ENCODE measurements around the gene PSAP. TPM values are rescaled to one million over a fixed set of nuclear protein-coding genes. Genes with fewer than 3 reads are reported as not detected.

Gene PSAP
- total RNA-seq, 1 experiment from 2014 or later: 1,316 TPM

DNA sequence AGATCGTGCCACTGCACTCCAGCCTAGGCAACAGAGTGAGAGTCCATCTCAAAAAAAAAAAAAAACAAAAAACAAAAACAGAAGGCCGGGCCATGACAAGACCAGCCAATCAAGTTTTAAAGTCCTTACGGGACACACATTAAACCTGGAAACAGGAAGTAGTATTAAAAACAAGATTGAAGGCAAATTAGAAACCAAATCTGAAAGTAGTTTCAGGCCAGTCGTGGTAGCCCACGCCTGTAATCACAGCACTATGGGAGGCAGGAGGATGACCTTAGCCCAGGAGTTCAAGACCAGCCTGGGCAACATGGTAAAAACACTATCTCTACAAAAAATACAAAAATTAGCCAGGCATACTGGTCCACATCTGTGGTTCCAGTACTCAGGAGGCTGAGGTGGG lies 18.1 kb downstream of the PSAP start:
- Histone ChIP-seq H3K4me3 (ENCODE audit: low read depth, low read length) (no peak overlapping the region), H3K27me3 (replicated peaks; ENCODE audit: control insufficient read depth, insufficient read depth, low read length) (no peaks in the 10 kb centered on the region), H3K9me3 (no peaks in the 10 kb centered on the region), H3K4me1 (peaks cover 27% of the 10 kb centered on the region), H3K36me3 (ENCODE audit: control insufficient read depth, insufficient read depth, low read length) (peaks cover 20% of the 10 kb centered on the region)
- no TSS peak for BruUV-seq (replicated peaks)
- Mint-ChIP-seq H3K36me3 (ENCODE audit: insufficient read depth, unreplicated experiment) (peaks cover 91% of the 10 kb centered on the region), H3K4me3 (ENCODE audit: unreplicated experiment) (no peak overlapping the region), H3K9me3 (ENCODE audit: unreplicated experiment) (no peaks in the 10 kb centered on the region), H3K4me1 (ENCODE audit: low read depth, unreplicated experiment) (peaks cover 25% of the 10 kb centered on the region), H3K27me3 (ENCODE audit: insufficient read depth, unreplicated experiment) (no peaks in the 10 kb centered on the region), H3K27ac (ENCODE audit: unreplicated experiment) (no peak overlapping the region)
- CTCF ChIA-PET: interaction anchor here (1.5 kb wide), 1 partner anchor 63 kb away, joined by 3 read pairs; no protein-coding TSS in a partner anchor
- TF ChIP-seq, protein P1, sequence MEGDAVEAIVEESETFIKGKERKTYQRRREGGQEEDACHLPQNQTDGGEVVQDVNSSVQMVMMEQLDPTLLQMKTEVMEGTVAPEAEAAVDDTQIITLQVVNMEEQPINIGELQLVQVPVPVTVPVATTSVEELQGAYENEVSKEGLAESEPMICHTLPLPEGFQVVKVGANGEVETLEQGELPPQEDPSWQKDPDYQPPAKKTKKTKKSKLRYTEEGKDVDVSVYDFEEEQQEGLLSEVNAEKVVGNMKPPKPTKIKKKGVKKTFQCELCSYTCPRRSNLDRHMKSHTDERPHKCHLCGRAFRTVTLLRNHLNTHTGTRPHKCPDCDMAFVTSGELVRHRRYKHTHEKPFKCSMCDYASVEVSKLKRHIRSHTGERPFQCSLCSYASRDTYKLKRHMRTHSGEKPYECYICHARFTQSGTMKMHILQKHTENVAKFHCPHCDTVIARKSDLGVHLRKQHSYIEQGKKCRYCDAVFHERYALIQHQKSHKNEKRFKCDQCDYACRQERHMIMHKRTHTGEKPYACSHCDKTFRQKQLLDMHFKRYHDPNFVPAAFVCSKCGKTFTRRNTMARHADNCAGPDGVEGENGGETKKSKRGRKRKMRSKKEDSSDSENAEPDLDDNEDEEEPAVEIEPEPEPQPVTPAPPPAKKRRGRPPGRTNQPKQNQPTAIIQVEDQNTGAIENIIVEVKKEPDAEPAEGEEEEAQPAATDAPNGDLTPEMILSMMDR (IDR thresholded peaks at IDR 0.05; ENCODE audit: insufficient read depth in 1 of 2, low read depth in 1 of 2, low read length in 1 of 2, severe bottlenecking in 1 of 2, unreplicated experiment in 1 of 2): no peak
- intact Hi-C loops (cut with micrococcal nuclease; ENCODE audit: unreplicated experiment): no loop called here
- POLR2A ChIA-PET: no interaction called here
- DNase-seq: no peak

DNA sequence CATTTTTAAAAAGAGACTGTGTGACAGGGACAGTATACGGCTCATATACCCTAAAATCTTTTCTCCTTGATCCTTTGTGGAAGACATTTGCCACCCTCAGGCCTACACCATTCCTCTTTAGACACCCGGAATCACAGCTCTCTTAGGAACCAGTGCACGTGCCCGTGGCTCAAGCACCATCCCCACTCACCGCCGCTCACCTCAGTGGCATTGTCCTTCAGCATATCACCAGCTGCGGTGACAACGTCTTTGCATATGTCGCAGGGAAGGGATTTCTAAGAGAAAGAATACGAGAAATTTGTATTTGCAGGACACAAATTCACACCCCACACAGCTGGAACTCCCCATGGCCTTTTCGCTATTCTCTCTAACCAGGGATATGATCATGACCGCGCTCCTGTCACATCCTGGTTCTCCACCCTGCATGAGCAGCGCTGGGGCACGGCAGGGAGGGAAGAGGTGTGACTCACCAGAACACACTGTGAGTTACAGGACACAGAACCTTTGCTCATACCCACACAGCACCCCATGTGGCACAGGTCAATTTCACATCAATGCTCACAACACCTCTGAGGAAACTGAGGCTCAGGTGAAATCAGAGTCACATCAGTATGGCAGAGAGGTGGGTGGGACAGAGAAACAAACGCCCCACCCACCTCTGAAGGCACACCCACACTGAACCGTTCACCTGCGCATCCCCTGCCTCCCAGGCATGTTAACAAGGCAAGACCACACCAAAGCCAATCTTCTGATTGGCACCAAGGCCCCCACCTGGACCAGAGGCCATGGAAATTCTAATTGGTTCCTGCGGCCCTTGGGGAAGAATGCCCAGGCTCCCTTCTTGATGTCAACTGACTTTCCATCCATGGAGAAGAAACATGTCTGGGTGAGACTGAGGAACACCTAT lies 19.2 kb downstream of the PSAP start:
- intact Hi-C loops (cut with micrococcal nuclease; ENCODE audit: unreplicated experiment): no loop called here
- H3K4me3 Mint-ChIP-seq (ENCODE audit: unreplicated experiment): no peak overlapping the region
- CTCF ChIA-PET: no interaction called here
- H3K27me3 ChIP-seq (replicated peaks; ENCODE audit: control insufficient read depth, insufficient read depth, low read length): no peaks in the 10 kb centered on the region
- H3K27me3 Mint-ChIP-seq (ENCODE audit: insufficient read depth, unreplicated experiment): no peaks in the 10 kb centered on the region
- H3K36me3 ChIP-seq (ENCODE audit: control insufficient read depth, insufficient read depth, low read length): peaks cover 18% of the 10 kb centered on the region
- H3K4me3 ChIP-seq (ENCODE audit: low read depth, low read length): no peak overlapping the region
- no peak overlapping the region for H3K27ac Mint-ChIP-seq (ENCODE audit: unreplicated experiment)
- peaks cover 16% of the 10 kb centered on the region for H3K4me1 ChIP-seq
- no peak for DNase-seq
- H3K9me3 ChIP-seq: no peaks in the 10 kb centered on the region
- H3K4me1 Mint-ChIP-seq (ENCODE audit: low read depth, unreplicated experiment): peaks cover 14% of the 10 kb centered on the region
- TF ChIP-seq, protein P1 (IDR thresholded peaks at IDR 0.05; ENCODE audit: insufficient read depth in 1 of 2, low read depth in 1 of 2, low read length in 1 of 2, severe bottlenecking in 1 of 2, unreplicated experiment in 1 of 2): no peak
- no peaks in the 10 kb centered on the region for H3K9me3 Mint-ChIP-seq (ENCODE audit: unreplicated experiment)
- no TSS peak for BruUV-seq (replicated peaks)
- POLR2A ChIA-PET: no interaction called here
- H3K36me3 Mint-ChIP-seq (ENCODE audit: insufficient read depth, unreplicated experiment): peaks cover 91% of the 10 kb centered on the region

GRCh38 chr10:71830726-71831125 lies 20.3 kb downstream of the PSAP start:
- H3K36me3 ChIP-seq (ENCODE audit: control insufficient read depth, insufficient read depth, low read length): peaks cover 18% of the 10 kb centered on the region
- H3K9me3 Mint-ChIP-seq (ENCODE audit: unreplicated experiment): no peaks in the 10 kb centered on the region
- H3K36me3 Mint-ChIP-seq (ENCODE audit: insufficient read depth, unreplicated experiment): peaks cover 91% of the 10 kb centered on the region
- no peaks in the 10 kb centered on the region for H3K27me3 Mint-ChIP-seq (ENCODE audit: insufficient read depth, unreplicated experiment)
- H3K9me3 ChIP-seq: no peaks in the 10 kb centered on the region
- H3K27me3 ChIP-seq (replicated peaks; ENCODE audit: control insufficient read depth, insufficient read depth, low read length): no peaks in the 10 kb centered on the region
- H3K27ac Mint-ChIP-seq (ENCODE audit: unreplicated experiment): no peak overlapping the region
- intact Hi-C loops (cut with micrococcal nuclease; ENCODE audit: unreplicated experiment): no loop called here
- H3K4me1 Mint-ChIP-seq (ENCODE audit: low read depth, unreplicated experiment): peaks cover 2% of the 10 kb centered on the region
- H3K4me1 ChIP-seq: peaks cover 4% of the 10 kb centered on the region; the same call in 1 of the 2 replicates
- POLR2A ChIA-PET: interaction anchor here (1.4 kb wide), 1 partner anchor 20 kb away, joined by 3 read pairs; the partner anchor contains the start of gene PSAP
- H3K4me3 ChIP-seq (ENCODE audit: low read depth, low read length): no peak overlapping the region
- DNase-seq: no peak
- CTCF ChIA-PET: interaction anchor here (0.6 to 1.6 kb wide), 3 partner anchors 57 to 1699 kb away, joined by 3 to 4 read pairs (median 3); partner anchors contain the start of gene VSIR
- BruUV-seq (replicated peaks): no TSS peak
- no peak overlapping the region for H3K4me3 Mint-ChIP-seq (ENCODE audit: unreplicated experiment)
- TF ChIP-seq, protein P1 (IDR thresholded peaks at IDR 0.05; ENCODE audit: insufficient read depth in 1 of 2, low read depth in 1 of 2, low read length in 1 of 2, severe bottlenecking in 1 of 2, unreplicated experiment in 1 of 2): no peak
